Endometrial microvascular endothelial cells (primary cell): ENCODE results near the gene ZAR1L. TPM values are rescaled to one million over a fixed set of nuclear protein-coding genes. Genes with fewer than 3 reads are reported as not detected.

Source experiments
- in situ Hi-C: cut with HindIII; loops from 2 replicates; pipeline ENCODE4 v1.10.0; 2017; ENCODE audit warnings: low sequenced_read_pairs, low pct_unique_long_range_greater_than_20kb; ENCODE audit errors: inconsistent ontology term
- total RNA-seq: library from RNA; depleted of rRNA; stranded (reverse); fragments of >200 nt; gene quantifications from one replicate; pipeline ENCODE4 v1.2.3, GENCODE V29; 2015; ENCODE audit errors: inconsistent ontology term

ZAR1L gene
- total RNA-seq, 1 donor from 2014 or later = not detected

GRCh38 chr13:32309312-32310133, 5.6 kb downstream of the ZAR1L start:
- in situ Hi-C loops = no loop called here

- in situ Hi-C loops = no loop called here
Measured at GRCh38 chr13:32305646-32306045, 9.5 kb downstream of the ZAR1L start.

- in situ Hi-C loops = no loop called here
Measured at GRCh38 chr13:32302461-32302860, 12.7 kb downstream of the ZAR1L start.

- in situ Hi-C loops = no loop called here
Measured at GRCh38 chr13:32300920-32301319, 14.2 kb downstream of the ZAR1L start.

- in situ Hi-C loops = no loop called here
Measured at GRCh38 chr13:32300406-32300805, 14.8 kb downstream of the ZAR1L start.

GRCh38 chr13:32299893-32300292, 15.3 kb downstream of the ZAR1L start:
- in situ Hi-C loops = no loop called here

GRCh38 chr13:32298695-32299094, 16.5 kb downstream of the ZAR1L start:
- in situ Hi-C loops = no loop called here

GRCh38 chr13:32297206-32297605, 18.0 kb downstream of the ZAR1L start:
- in situ Hi-C loops = no loop called here

- in situ Hi-C loops = no loop called here
Measured at GRCh38 chr13:32285633-32285965, 29.6 kb downstream of the ZAR1L start.

- in situ Hi-C loops = no loop called here
Measured at GRCh38 chr13:32284927-32285632, 30.1 kb downstream of the ZAR1L start.

GRCh38 chr13:32282096-32282711, 33.0 kb downstream of the ZAR1L start:
- in situ Hi-C loops = no loop called here

GRCh38 chr13:32281096-32281495, 34.1 kb downstream of the ZAR1L start:
- in situ Hi-C loops = no loop called here

GRCh38 chr13:32278426-32278825, 36.7 kb downstream of the ZAR1L start:
- in situ Hi-C loops = no loop called here

GRCh38 chr13:32277839-32278238, 37.3 kb downstream of the ZAR1L start:
- in situ Hi-C loops = no loop called here

GRCh38 chr13:32272021-32272683, 43.0 kb downstream of the ZAR1L start:
- in situ Hi-C loops = no loop called here

GRCh38 chr13:32267836-32268439, 47.2 kb downstream of the ZAR1L start:
- in situ Hi-C loops = no loop called here

- in situ Hi-C loops = no loop called here
Measured at GRCh38 chr13:32266130-32266529, 49.0 kb downstream of the ZAR1L start.

- in situ Hi-C loops = no loop called here
Measured at GRCh38 chr13:32265726-32266125, 49.4 kb downstream of the ZAR1L start.

GRCh38 chr13:32264407-32264806, 50.8 kb downstream of the ZAR1L start:
- in situ Hi-C loops = no loop called here
